ENCODE results near the gene HSPB6.
A peak's percentile ranks its signal among the peaks of the same experiment; 100 is the strongest.

The HSPB6 gene

DNA sequence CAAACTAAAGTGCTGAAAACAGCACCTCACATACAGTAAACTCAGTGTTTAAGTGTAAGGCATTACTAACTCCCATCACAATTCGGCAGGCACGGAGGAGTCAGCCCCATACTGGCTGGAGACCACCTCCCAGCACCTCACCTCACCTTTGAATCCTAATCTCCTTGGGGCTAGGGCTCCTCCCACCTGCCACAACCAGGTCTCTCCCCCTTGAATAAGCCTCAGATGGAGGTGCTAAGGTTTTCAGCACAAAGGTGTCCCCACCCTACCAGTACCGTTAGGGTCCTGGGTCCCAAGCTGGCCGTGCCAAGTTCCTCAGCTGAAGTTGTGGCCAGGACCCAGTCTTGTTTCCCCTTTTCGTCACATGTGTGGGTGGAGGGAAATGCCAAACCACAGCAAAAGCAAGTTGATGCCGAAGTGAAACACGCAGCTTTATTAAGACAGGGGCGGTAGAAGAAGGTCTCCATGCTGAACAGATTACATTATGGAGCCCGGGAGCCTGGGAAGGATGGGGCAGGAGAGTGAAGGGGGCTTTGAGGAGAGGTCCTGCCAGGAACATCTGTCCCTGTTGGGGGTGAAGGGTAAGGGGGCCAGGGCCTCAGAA lies 14.6 kb downstream of the HSPB6 start, which contains the start of gene IGFLR1:
TSS of gene IGFLR1 (minus strand) at position 332 of the 604 bp plus-strand sequence. CDS start 1,272 bp downstream, outside the sequence.
- no peaks in the 10 kb centered on the region for H3K36me3 ChIP-seq (ENCODE audit: insufficient read depth, low read length)
- H2AFZ ChIP-seq (ENCODE audit: low read length, unreplicated experiment): no peak within 1 kb of the TSS
- H3K27ac ChIP-seq (ENCODE audit: low read depth, low read length): no peak within 1 kb of the TSS
- peaks cover 6% of the 10 kb centered on the region for H3K4me1 ChIP-seq (ENCODE audit: control insufficient read depth, insufficient read depth, low read length, unreplicated experiment)
- peaks cover 13% of the 10 kb centered on the region for H3K79me2 ChIP-seq (ENCODE audit: control insufficient read depth, insufficient read depth, low read length, unreplicated experiment)
- H3K4me3 ChIP-seq (ENCODE audit: low read depth, low read length): no peak within 1 kb of the TSS
- H3K27me3 ChIP-seq (ENCODE audit: insufficient read depth, low read length): no peaks in the 10 kb centered on the region

DNA sequence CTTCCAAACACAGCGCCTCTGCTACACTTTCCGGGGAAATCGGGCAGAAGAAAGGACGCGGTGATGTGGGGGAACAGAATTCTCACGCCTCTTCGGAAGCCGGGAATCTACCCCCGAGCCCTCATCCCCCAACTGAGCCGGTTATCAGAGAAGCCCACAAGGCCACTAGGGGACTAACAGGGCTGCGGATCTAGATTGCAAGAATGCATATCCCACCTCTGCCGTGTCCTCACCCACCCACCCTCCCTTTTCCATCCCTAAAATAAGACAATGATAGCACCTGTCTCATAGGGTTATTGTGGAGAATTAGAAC lies 15.7 kb downstream of the HSPB6 start:
- peaks cover under 1% of the 10 kb centered on the region for H3K4me1 ChIP-seq (ENCODE audit: control insufficient read depth, insufficient read depth, low read length, unreplicated experiment)
- H3K27me3 ChIP-seq (ENCODE audit: insufficient read depth, low read length): no peaks in the 10 kb centered on the region
- peak overlapping the region; percentile 81 for H3K4me3 ChIP-seq (ENCODE audit: low read depth, low read length)
- no peaks in the 10 kb centered on the region for H3K36me3 ChIP-seq (ENCODE audit: insufficient read depth, low read length)
- no peak overlapping the region for H3K27ac ChIP-seq (ENCODE audit: low read depth, low read length)
- H2AFZ ChIP-seq (ENCODE audit: low read length, unreplicated experiment): peak overlapping the region; percentile 82
- H3K79me2 ChIP-seq (ENCODE audit: control insufficient read depth, insufficient read depth, low read length, unreplicated experiment): peaks cover 7% of the 10 kb centered on the region

DNA sequence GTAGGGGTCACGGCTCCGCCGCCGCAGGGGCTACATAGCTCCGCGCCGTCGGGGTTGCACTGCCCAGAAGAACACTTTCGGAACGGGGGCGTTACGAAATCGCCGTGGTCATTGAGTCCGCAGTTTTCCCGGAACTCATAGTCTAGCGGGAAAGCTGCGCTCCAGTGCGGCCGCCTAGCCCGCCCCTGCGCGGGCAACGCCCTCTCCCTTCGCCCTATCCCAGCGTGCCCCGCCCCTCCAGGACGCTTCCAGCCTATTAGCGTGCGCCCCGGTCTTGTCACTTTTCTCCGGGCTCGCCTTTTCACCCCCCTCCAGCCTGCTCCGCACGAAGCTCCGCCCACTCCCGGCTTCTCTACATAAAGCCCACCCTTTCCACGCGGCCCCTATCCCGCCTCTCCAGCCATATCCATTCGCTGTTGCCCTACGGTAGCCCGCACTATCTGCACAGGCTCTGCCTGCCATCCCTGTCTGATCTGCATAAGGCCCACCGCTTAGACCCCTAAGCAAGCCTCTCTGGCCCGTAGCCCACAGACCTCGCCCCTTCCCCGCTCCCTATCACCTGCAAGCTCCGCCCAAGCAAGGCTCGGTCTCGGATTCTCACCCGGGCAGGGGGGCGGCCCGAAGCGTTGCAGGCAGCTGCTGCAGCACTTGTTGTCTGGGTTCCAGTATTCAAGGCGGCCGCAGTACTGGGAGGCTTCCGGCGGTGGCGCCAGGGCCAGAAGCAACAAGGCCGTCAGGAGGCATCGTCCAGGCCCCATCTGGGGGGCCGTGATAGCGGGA lies 16.2 kb downstream of the HSPB6 start:
- Histone ChIP-seq H3K36me3 (ENCODE audit: insufficient read depth, low read length) (no peaks in the 10 kb centered on the region), H3K79me2 (ENCODE audit: control insufficient read depth, insufficient read depth, low read length, unreplicated experiment) (peaks cover 1% of the 10 kb centered on the region), H3K27ac (ENCODE audit: low read depth, low read length) (no peak overlapping the region), H3K4me1 (ENCODE audit: control insufficient read depth, insufficient read depth, low read length, unreplicated experiment) (no peaks in the 10 kb centered on the region), H3K27me3 (ENCODE audit: insufficient read depth, low read length) (no peaks in the 10 kb centered on the region), H3K4me3 (ENCODE audit: low read depth, low read length) (peak overlapping the region; percentile 81), H2AFZ (ENCODE audit: low read length, unreplicated experiment) (peak overlapping the region; percentile 82)

DNA sequence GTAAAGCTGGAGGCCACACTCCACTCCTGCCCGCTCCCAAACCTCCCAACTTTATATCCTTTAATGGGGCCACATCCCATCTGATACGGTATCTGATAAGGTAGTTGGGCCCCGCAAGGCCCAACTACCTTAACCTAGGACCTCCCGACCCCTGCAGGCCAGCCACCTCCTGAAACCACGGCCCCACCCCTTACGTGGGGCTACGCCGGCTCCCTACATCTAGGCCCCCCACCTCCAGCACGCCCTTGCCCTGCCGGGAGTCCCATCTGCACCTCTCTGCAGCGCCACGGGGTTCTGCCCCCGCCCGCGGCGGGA lies 16.8 kb downstream of the HSPB6 start:
- no peaks in the 10 kb centered on the region for H3K27me3 ChIP-seq (ENCODE audit: insufficient read depth, low read length)
- no peaks in the 10 kb centered on the region for H3K79me2 ChIP-seq (ENCODE audit: control insufficient read depth, insufficient read depth, low read length, unreplicated experiment)
- peak overlapping the region; percentile 79 for H3K4me3 ChIP-seq (ENCODE audit: low read depth, low read length)
- no peaks in the 10 kb centered on the region for H3K36me3 ChIP-seq (ENCODE audit: insufficient read depth, low read length)
- no peaks in the 10 kb centered on the region for H3K4me1 ChIP-seq (ENCODE audit: control insufficient read depth, insufficient read depth, low read length, unreplicated experiment)
- no peak overlapping the region for H3K27ac ChIP-seq (ENCODE audit: low read depth, low read length)
- no peak overlapping the region for H2AFZ ChIP-seq (ENCODE audit: low read length, unreplicated experiment)

DNA sequence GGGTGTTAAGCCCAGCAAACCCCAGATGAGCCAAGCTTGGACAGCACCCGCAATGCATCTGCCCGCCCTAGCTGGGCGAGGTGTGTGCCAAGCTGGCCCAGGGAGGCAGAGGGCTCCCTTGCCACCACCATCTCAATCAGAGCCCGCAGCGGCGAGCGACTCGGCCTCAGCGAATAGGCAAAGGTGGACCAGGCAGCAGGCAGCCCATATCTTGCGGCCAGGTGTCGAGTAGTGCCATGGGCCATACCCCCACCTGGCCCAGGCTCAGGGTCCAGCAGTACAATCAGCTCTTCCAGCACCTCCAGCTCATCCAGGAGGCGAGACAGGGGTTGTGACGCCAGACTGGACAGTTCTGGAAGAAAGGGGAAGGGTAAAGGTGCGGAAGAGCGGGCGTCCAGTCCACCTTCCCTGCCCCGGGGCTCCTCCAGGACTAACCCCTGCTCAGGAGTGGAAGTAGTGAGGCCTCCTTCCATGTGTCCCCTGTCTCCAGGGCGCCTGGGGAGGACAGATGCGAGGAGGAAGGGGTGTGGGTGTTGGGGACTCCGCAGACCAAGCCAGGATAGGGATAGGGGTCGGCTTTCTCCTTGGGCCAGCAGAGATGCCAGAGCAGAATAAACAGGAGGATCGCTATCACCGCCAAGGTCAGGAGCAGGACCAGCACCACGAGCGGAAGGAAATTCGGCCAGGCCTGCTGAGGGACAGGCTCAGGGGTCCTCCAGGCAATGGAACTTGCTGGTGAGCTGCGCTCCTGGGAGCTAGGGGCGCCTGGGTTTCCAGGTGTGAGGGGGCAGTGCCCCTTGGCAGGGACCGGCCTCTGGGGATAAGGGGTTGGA lies 17.3 kb downstream of the HSPB6 start:
- Histone ChIP-seq H3K27ac (ENCODE audit: low read depth, low read length) (no peak overlapping the region), H3K36me3 (ENCODE audit: insufficient read depth, low read length) (no peaks in the 10 kb centered on the region), H2AFZ (ENCODE audit: low read length, unreplicated experiment) (no peak overlapping the region), H3K4me1 (ENCODE audit: control insufficient read depth, insufficient read depth, low read length, unreplicated experiment) (no peaks in the 10 kb centered on the region), H3K27me3 (ENCODE audit: insufficient read depth, low read length) (no peaks in the 10 kb centered on the region), H3K79me2 (ENCODE audit: control insufficient read depth, insufficient read depth, low read length, unreplicated experiment) (no peaks in the 10 kb centered on the region), H3K4me3 (ENCODE audit: low read depth, low read length) (peak overlapping the region; percentile 79; the same call in 1 of the 2 replicates)

DNA sequence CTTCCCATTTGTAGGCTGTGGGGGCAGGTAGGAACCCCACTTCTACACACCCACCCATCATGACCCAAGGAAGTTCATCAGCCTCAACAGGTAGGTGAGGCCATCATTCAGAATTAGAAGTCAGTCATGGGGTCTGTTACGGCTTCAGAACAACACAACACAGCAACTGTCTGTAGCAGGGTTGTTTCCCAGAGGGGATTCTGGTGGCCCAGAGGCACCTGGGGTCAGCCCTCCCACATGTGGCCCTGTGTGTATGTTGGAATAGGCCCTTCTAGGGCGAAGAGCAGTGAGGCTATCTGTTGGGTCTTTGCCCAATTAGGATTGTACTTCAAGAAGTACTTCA lies 18.0 kb downstream of the HSPB6 start:
- H3K4me1 ChIP-seq (ENCODE audit: control insufficient read depth, insufficient read depth, low read length, unreplicated experiment): no peaks in the 10 kb centered on the region
- H3K27me3 ChIP-seq (ENCODE audit: insufficient read depth, low read length): no peaks in the 10 kb centered on the region
- no peak overlapping the region for H3K27ac ChIP-seq (ENCODE audit: low read depth, low read length)
- H2AFZ ChIP-seq (ENCODE audit: low read length, unreplicated experiment): no peak overlapping the region
- no peaks in the 10 kb centered on the region for H3K36me3 ChIP-seq (ENCODE audit: insufficient read depth, low read length)
- H3K4me3 ChIP-seq (ENCODE audit: low read depth, low read length): no peak overlapping the region
- H3K79me2 ChIP-seq (ENCODE audit: control insufficient read depth, insufficient read depth, low read length, unreplicated experiment): no peaks in the 10 kb centered on the region

DNA sequence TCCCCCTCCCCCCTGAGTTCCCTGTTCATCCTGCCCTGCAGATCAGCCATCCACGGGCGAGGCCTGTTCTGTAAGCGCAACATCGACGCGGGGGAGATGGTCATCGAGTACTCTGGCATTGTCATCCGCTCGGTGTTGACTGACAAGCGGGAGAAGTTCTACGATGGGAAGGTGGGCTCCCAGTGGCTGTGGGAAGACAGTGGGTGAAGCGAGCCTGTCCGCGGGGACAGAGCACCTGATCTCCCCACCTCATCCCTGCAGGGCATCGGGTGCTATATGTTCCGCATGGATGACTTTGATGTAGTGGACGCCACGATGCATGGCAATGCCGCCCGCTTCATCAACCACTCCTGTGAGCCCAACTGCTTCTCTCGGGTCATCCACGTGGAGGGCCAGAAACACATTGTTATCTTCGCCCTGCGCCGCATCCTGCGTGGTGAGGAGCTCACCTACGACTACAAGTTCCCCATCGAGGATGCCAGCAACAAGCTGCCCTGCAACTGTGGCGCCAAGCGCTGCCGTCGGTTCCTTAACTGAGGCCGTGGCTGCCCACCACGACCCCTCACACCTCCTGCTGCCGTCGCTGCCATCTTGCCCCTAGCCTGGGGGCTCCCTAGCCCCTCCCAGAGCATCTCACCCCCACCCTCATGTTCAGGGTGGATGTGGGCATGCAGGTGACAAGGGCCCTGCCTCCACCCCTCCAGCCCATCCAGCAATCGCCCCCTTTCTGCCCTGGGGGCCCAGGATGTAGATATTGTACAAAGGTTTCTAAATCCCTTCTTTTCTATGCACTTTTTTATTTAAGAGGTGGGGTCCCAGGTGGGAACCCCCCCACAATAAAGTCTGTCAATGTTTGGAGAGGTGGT lies 18.6 kb downstream of the HSPB6 start:
- no peak overlapping the region for H3K27ac ChIP-seq (ENCODE audit: low read depth, low read length)
- no peaks in the 10 kb centered on the region for H3K79me2 ChIP-seq (ENCODE audit: control insufficient read depth, insufficient read depth, low read length, unreplicated experiment)
- H2AFZ ChIP-seq (ENCODE audit: low read length, unreplicated experiment): no peak overlapping the region
- H3K4me1 ChIP-seq (ENCODE audit: control insufficient read depth, insufficient read depth, low read length, unreplicated experiment): no peaks in the 10 kb centered on the region
- H3K4me3 ChIP-seq (ENCODE audit: low read depth, low read length): no peak overlapping the region
- no peaks in the 10 kb centered on the region for H3K27me3 ChIP-seq (ENCODE audit: insufficient read depth, low read length)
- no peaks in the 10 kb centered on the region for H3K36me3 ChIP-seq (ENCODE audit: insufficient read depth, low read length)

DNA sequence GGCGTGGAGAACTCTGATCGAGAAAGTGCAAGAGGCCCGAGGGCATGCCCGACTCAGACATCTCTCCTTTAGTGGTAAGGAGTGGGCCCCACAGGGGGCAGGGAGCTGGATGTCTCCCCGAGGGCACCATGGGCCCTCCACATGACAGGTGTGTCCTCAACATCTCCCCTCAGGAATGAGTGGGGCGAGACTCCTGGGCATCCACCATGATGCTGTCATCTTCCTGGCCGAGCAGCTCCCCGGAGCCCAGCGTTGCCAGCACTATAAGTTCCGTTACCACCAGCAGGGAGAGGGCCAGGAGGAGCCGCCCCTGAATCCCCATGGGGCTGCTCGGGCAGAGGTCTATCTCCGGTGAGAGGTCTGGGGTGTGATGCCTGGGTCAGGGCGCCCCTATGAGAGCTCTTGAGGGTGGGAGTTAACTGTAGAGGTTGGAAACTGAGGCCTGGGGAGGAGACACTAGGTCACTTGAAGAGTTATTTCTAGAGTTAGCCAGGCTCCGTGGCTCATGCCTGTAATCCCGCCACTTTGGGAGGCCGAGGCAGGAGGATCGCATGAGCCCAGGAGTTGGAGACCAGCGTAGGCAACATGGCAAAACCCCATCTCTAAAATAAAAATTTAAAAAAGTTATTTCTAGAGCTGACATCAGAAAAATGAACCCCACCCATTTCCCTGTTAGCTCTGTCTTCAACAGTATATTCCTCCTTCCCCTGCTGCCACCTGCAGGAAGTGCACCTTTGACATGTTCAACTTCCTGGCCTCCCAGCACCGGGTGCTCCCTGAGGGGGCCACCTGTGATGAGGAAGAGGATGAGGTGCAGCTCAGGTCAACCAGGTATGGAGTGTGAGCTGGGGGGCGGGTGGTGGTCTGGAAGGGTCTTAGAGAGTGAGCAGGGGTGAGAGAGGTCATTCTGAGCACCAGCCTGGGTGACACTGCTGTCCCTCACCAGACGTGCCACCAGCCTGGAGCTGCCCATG lies 19.6 kb downstream of the HSPB6 start:
- Histone ChIP-seq H3K4me3 (ENCODE audit: low read depth, low read length) (no peak overlapping the region), H3K27me3 (ENCODE audit: insufficient read depth, low read length) (no peaks in the 10 kb centered on the region), H3K27ac (ENCODE audit: low read depth, low read length) (no peak overlapping the region), H3K4me1 (ENCODE audit: control insufficient read depth, insufficient read depth, low read length, unreplicated experiment) (no peaks in the 10 kb centered on the region), H3K79me2 (ENCODE audit: control insufficient read depth, insufficient read depth, low read length, unreplicated experiment) (no peaks in the 10 kb centered on the region), H2AFZ (ENCODE audit: low read length, unreplicated experiment) (no peak overlapping the region), H3K36me3 (ENCODE audit: insufficient read depth, low read length) (no peaks in the 10 kb centered on the region)

DNA sequence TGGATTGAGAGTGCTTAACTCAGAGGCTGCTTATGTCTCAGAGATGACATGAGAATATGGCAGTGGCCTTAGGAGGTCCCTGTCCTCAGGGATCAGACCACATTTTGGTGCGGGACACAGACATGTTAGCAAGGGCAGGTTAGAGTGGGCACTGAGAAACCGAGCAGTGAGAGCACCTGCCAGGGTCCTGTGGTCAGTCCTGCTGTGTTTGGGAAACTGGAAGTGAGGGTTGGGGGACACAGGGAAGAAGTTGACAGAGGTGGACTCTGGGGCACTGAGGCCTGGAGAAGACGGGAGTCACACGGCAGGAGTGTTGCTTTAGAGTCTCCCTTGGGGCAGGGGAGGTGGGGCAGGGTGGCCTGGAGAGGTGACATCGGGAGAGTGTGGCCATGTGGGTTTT lies 21.9 kb downstream of the HSPB6 start:
- H3K27me3 ChIP-seq (ENCODE audit: insufficient read depth, low read length): no peaks in the 10 kb centered on the region
- H3K4me3 ChIP-seq (ENCODE audit: low read depth, low read length): no peak overlapping the region
- H3K27ac ChIP-seq (ENCODE audit: low read depth, low read length): no peak overlapping the region
- H3K4me1 ChIP-seq (ENCODE audit: control insufficient read depth, insufficient read depth, low read length, unreplicated experiment): no peaks in the 10 kb centered on the region
- H3K79me2 ChIP-seq (ENCODE audit: control insufficient read depth, insufficient read depth, low read length, unreplicated experiment): no peaks in the 10 kb centered on the region
- no peak overlapping the region for H2AFZ ChIP-seq (ENCODE audit: low read length, unreplicated experiment)
- no peaks in the 10 kb centered on the region for H3K36me3 ChIP-seq (ENCODE audit: insufficient read depth, low read length)

All from ACC112 (cell line).